ENCODE results near the gene COL6A1.

COL6A1 gene, protein sequence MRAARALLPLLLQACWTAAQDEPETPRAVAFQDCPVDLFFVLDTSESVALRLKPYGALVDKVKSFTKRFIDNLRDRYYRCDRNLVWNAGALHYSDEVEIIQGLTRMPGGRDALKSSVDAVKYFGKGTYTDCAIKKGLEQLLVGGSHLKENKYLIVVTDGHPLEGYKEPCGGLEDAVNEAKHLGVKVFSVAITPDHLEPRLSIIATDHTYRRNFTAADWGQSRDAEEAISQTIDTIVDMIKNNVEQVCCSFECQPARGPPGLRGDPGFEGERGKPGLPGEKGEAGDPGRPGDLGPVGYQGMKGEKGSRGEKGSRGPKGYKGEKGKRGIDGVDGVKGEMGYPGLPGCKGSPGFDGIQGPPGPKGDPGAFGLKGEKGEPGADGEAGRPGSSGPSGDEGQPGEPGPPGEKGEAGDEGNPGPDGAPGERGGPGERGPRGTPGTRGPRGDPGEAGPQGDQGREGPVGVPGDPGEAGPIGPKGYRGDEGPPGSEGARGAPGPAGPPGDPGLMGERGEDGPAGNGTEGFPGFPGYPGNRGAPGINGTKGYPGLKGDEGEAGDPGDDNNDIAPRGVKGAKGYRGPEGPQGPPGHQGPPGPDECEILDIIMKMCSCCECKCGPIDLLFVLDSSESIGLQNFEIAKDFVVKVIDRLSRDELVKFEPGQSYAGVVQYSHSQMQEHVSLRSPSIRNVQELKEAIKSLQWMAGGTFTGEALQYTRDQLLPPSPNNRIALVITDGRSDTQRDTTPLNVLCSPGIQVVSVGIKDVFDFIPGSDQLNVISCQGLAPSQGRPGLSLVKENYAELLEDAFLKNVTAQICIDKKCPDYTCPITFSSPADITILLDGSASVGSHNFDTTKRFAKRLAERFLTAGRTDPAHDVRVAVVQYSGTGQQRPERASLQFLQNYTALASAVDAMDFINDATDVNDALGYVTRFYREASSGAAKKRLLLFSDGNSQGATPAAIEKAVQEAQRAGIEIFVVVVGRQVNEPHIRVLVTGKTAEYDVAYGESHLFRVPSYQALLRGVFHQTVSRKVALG

GRCh38 chr21:45981151-45982091, at the start of gene COL6A1:
COL6A1 (plus strand) TSS chr21:45981770; CDS start chr21:45981851, 81 bp downstream.
- Histone ChIP-seq H3K4me1 (peaks cover 22 to 58% (median 43%) of the 10 kb centered on the region in 10 experiments), H3K27me3 (peaks cover 29 to 69% (median 45%) of the 10 kb centered on the region in 11 experiments), H3K4me3 (peak within 1 kb of the TSS; percentile 55 to 71 (median 62)), H3K9me3 (replicated peaks in 1 of 11) (no peaks in the 10 kb centered on the region), H3K27ac (peak within 1 kb of the TSS in 10 of 11 experiments; percentile 21 to 64 (median 40); a peak in 17 of 22 replicates), H3K36me3 (no peaks in the 10 kb centered on the region), H3K9ac (peak within 1 kb of the TSS; percentile 51 to 79 (median 74); a peak in 21 of 22 replicates), H4K20me1 (peaks cover 0 to 24% (median 10%) of the 10 kb centered on the region in 11 experiments; a peak in 13 of 22 replicates), H3K4me2 (peak within 1 kb of the TSS; percentile 97 to 100 (median 99))
- no peak for TF ChIP-seq Cebpa-rat (IDR thresholded peaks at IDR 0.05)

DNA sequence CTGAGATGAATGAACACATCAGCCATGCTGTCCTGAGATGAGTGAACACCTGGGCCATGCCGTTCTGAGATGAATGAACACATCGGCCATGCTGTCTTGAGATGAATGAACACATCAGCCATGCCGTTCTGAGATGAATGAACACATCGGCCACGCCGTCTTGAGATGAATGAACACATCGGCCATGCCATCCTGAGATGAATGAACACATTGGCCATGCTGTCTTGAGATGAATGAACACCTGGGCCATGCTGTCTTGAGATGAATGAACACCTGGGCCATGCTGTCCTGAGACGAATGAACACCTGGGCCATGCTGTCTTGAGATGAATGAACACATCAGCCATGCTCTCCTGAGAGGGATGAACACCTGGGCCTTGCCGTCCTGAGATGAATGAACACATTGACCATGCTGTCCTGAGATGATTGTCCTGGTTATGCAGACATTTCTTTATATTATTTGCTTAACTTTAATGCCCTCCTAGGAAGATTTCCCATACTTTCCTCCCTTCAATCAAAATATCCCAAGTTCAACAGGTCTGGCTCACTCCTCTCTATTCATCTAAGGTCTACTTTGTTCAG, 48.6 kb upstream of the COL6A1 start:
- H3K27me3 ChIP-seq = no peaks in the 10 kb centered on the region; a peak in 1 of 22 replicates
- no peak overlapping the region for H3K27ac ChIP-seq
- H3K9me3 ChIP-seq (replicated peaks in 1 of 11) = no peaks in the 10 kb centered on the region
- H3K36me3 ChIP-seq = peaks cover 0 to 14% (median 0%) of the 10 kb centered on the region in 11 experiments; a peak in 2 of 22 replicates
- TF ChIP-seq Cebpa-rat (IDR thresholded peaks at IDR 0.05) = no peak
- H3K4me1 ChIP-seq = peaks cover 18 to 82% (median 67%) of the 10 kb centered on the region in 10 experiments
- peak overlapping the region in 1 of 11 experiments; percentile 5; a peak in 1 of 22 replicates for H3K4me2 ChIP-seq
- no peak overlapping the region for H3K9ac ChIP-seq
- no peak overlapping the region for H3K4me3 ChIP-seq
- H4K20me1 ChIP-seq = peaks cover 0 to 12% (median 7%) of the 10 kb centered on the region in 11 experiments; a peak in 8 of 22 replicates

- H3K36me3 ChIP-seq = peaks cover 0 to 14% (median 0%) of the 10 kb centered on the region in 11 experiments; a peak in 2 of 22 replicates
- no peak overlapping the region for H3K27ac ChIP-seq
- H4K20me1 ChIP-seq = peaks cover 0 to 14% (median 7%) of the 10 kb centered on the region in 11 experiments; a peak in 9 of 22 replicates
- no peaks in the 10 kb centered on the region; a peak in 1 of 22 replicates for H3K27me3 ChIP-seq
- TF ChIP-seq Cebpa-rat (IDR thresholded peaks at IDR 0.05) = no peak
- H3K4me1 ChIP-seq = peaks cover 28 to 82% (median 69%) of the 10 kb centered on the region in 10 experiments
- H3K4me2 ChIP-seq = peak overlapping the region; percentile 34 to 93 (median 57)
- H3K9me3 ChIP-seq (replicated peaks in 1 of 11) = no peaks in the 10 kb centered on the region
- no peak overlapping the region for H3K4me3 ChIP-seq
- H3K9ac ChIP-seq = peak overlapping the region in 1 of 11 experiments; percentile 0; a peak in 1 of 22 replicates
These were observed 47.5 kb upstream of the COL6A1 start for GRCh38 chr21:45934085-45934484.

GRCh38 chr21:45934554-45934953, 47.0 kb upstream of the COL6A1 start:
- H3K9me3 ChIP-seq (replicated peaks in 1 of 11) = no peaks in the 10 kb centered on the region
- peak overlapping the region in 1 of 11 experiments; percentile 10; a peak in 2 of 22 replicates for H3K9ac ChIP-seq
- peaks cover 0 to 14% (median 0%) of the 10 kb centered on the region in 11 experiments; a peak in 2 of 22 replicates for H3K36me3 ChIP-seq
- no peaks in the 10 kb centered on the region; a peak in 1 of 22 replicates for H3K27me3 ChIP-seq
- no peak for TF ChIP-seq Cebpa-rat (IDR thresholded peaks at IDR 0.05)
- peaks cover 0 to 19% (median 7%) of the 10 kb centered on the region in 11 experiments; a peak in 9 of 22 replicates for H4K20me1 ChIP-seq
- H3K4me3 ChIP-seq = no peak overlapping the region
- H3K27ac ChIP-seq = no peak overlapping the region
- peak overlapping the region; percentile 34 to 93 (median 57); a peak in 18 of 22 replicates for H3K4me2 ChIP-seq
- peaks cover 33 to 82% (median 69%) of the 10 kb centered on the region in 10 experiments for H3K4me1 ChIP-seq

- Histone ChIP-seq H3K9ac (no peak overlapping the region), H3K9me3 (replicated peaks in 1 of 11) (no peaks in the 10 kb centered on the region), H3K4me2 (peak overlapping the region in 7 of 11 experiments; percentile 70 to 93 (median 88); a peak in 12 of 22 replicates), H3K4me1 (peaks cover 34 to 84% (median 71%) of the 10 kb centered on the region in 10 experiments), H3K36me3 (peaks cover 0 to 12% (median 0%) of the 10 kb centered on the region in 11 experiments; a peak in 2 of 22 replicates), H3K27me3 (no peaks in the 10 kb centered on the region; a peak in 1 of 22 replicates), H3K4me3 (no peak overlapping the region), H3K27ac (no peak overlapping the region), H4K20me1 (peaks cover 0 to 23% (median 7%) of the 10 kb centered on the region in 11 experiments; a peak in 10 of 22 replicates)
- no peak for TF ChIP-seq Cebpa-rat (IDR thresholded peaks at IDR 0.05)
These were observed 45.9 kb upstream of the COL6A1 start for GRCh38 chr21:45935628-45936027.

GRCh38 chr21:45937721-45938452, 43.7 kb upstream of the COL6A1 start:
- H3K4me1 ChIP-seq = peaks cover 34 to 100% (median 93%) of the 10 kb centered on the region in 10 experiments
- H3K9me3 ChIP-seq (replicated peaks in 1 of 11) = no peaks in the 10 kb centered on the region
- peaks cover 0 to 32% (median 9%) of the 10 kb centered on the region in 11 experiments; a peak in 12 of 22 replicates for H4K20me1 ChIP-seq
- peak overlapping the region; percentile 44 to 93 (median 76) for H3K4me2 ChIP-seq
- no peaks in the 10 kb centered on the region for H3K36me3 ChIP-seq
- H3K27me3 ChIP-seq = peaks cover 0 to 8% (median 0%) of the 10 kb centered on the region in 11 experiments; a peak in 3 of 22 replicates
- peak overlapping the region in 7 of 11 experiments; percentile 51 to 78 (median 70); a peak in 14 of 22 replicates for H3K27ac ChIP-seq
- TF ChIP-seq Cebpa-rat (IDR thresholded peaks at IDR 0.05) = no peak
- H3K4me3 ChIP-seq = peak overlapping the region in 2 of 10 experiments; percentile 25 to 38; a peak in 1 of 20 replicates
- peak overlapping the region in 8 of 11 experiments; percentile 28 to 72 (median 52); a peak in 11 of 22 replicates for H3K9ac ChIP-seq
